HG03064 (cell line): ENCODE measurements around the gene ZNF771.
"Not testable (repeated sequence)": the region's sequence is repeated elsewhere in the genome, so short reads cannot be mapped to it uniquely, and the experiment has no call there.

ENCODE experiments used
- ATAC-seq: cut with Tn5 transposase; IDR thresholded peaks from one replicate; pipeline ENCODE4 v1.9.1; 2021; ENCODE audit warnings: low read depth; ENCODE audit not compliant: unreplicated experiment

ZNF771 gene

GRCh38 chr16:30429678-30430427, 22.4 kb downstream of the ZNF771 start, which contains the start of gene DCTPP1:
TSS of gene DCTPP1 (minus strand) at chr16:30430030. CDS start at chr16:30429980, 50 bp downstream.
- ATAC-seq = peak; percentile 91

- ATAC-seq = no peak
Observed at GRCh38 chr16:30430428-30430970, 23.1 kb downstream of the ZNF771 start.

GRCh38 chr16:30434852-30435251, 27.4 kb downstream of the ZNF771 start:
- no peak for ATAC-seq

- ATAC-seq = no peak
Observed at GRCh38 chr16:30437511-30438046, 30.2 kb downstream of the ZNF771 start.

GRCh38 chr16:30438835-30439234, 31.4 kb downstream of the ZNF771 start:
- no peak for ATAC-seq

- ATAC-seq = no peak
Observed at GRCh38 chr16:30439720-30440348, 32.4 kb downstream of the ZNF771 start.

GRCh38 chr16:30443631-30444030, 36.2 kb downstream of the ZNF771 start:
- no peak for ATAC-seq

- ATAC-seq = no peak
Observed at GRCh38 chr16:30444231-30445148, 37.1 kb downstream of the ZNF771 start.

GRCh38 chr16:30445149-30445407, 37.7 kb downstream of the ZNF771 start:
- no peak for ATAC-seq

GRCh38 chr16:30445408-30446202, 38.2 kb downstream of the ZNF771 start, which contains the start of gene SEPHS2:
TSS of gene SEPHS2 (minus strand) at chr16:30445874. CDS start at chr16:30445727, 147 bp downstream.
- peak; percentile 75 for ATAC-seq

- ATAC-seq = no peak
Observed at GRCh38 chr16:30446203-30446595, 38.8 kb downstream of the ZNF771 start.

GRCh38 chr16:30447512-30448226, 40.3 kb downstream of the ZNF771 start:
- ATAC-seq = no peak

GRCh38 chr16:30449116-30449435, 41.7 kb downstream of the ZNF771 start:
- ATAC-seq = no peak

- not testable (repeated sequence) for ATAC-seq
Observed at GRCh38 chr16:30452709-30453580, 45.5 kb downstream of the ZNF771 start.

GRCh38 chr16:30456302-30456701, 48.9 kb downstream of the ZNF771 start:
- no peak for ATAC-seq

- no peak for ATAC-seq
Observed at GRCh38 chr16:30457256-30457655, 49.9 kb downstream of the ZNF771 start.

- ATAC-seq = no peak
Observed at GRCh38 chr16:30457743-30458560, 50.5 kb downstream of the ZNF771 start.
